ENCODE results near the gene GTPBP1.

- no peak for TF ChIP-seq POLR2A (IDR thresholded peaks at IDR 0.05; ENCODE audit: low read depth)
- no peak for TF ChIP-seq CTCF (IDR thresholded peaks at IDR 0.05)
Observed at GRCh38 chr22:38698407-38699094, 7.2 kb upstream of the GTPBP1 start.

Measured in esophagus muscularis mucosa (tissue), 3 donors.